HUES64 (cell line): Measurements from ENCODE around the gene SVIL.
"Not testable (repeated sequence)": the region's sequence is repeated elsewhere in the genome, so short reads cannot be mapped to it uniquely, and the experiment has no call there.

Source experiments
- H3K27ac ChIP-seq: 2 replicates; pipeline ENCODE4 v1.7.0; 2013; ENCODE audit warnings: low read depth, low read length, inconsistent platforms
- H3K27me3 ChIP-seq: 2 replicates; pipeline ENCODE4 v1.6.1; 2013; ENCODE audit warnings: mild to moderate bottlenecking, low read length; ENCODE audit not compliant: insufficient read depth
- H3K36me3 ChIP-seq: 2 replicates; pipeline ENCODE4 v1.6.1; 2013; ENCODE audit warnings: mild to moderate bottlenecking, low read length; ENCODE audit not compliant: insufficient read depth
- H3K4me1 ChIP-seq: 2 replicates; pipeline ENCODE4 v1.6.1; 2013; ENCODE audit warnings: mild to moderate bottlenecking, low read length, moderate library complexity; ENCODE audit not compliant: insufficient read depth
- H3K4me3 ChIP-seq: 2 replicates; pipeline ENCODE4 v1.5.1; 2013; ENCODE audit warnings: mild to moderate bottlenecking, low read length, moderate library complexity
- H3K9ac ChIP-seq: 2 replicates; pipeline ENCODE4 v1.6.1; 2013; ENCODE audit warnings: mild to moderate bottlenecking, low read depth, low read length
- H3K9me3 ChIP-seq: 2 replicates; pipeline ENCODE4 v1.6.1; 2013; ENCODE audit warnings: low read depth, low read length; ENCODE audit not compliant: insufficient read depth
- WGBS: fragments of 150-250, 120-280 bp; methylation state at CpG from one replicate; pipeline ENCODE4 v1.1.7; 2013; ENCODE audit warnings: missing lambda C conversion rate; 5-methylcytosine and 5-hydroxymethylcytosine counted together

SVIL gene

DNA sequence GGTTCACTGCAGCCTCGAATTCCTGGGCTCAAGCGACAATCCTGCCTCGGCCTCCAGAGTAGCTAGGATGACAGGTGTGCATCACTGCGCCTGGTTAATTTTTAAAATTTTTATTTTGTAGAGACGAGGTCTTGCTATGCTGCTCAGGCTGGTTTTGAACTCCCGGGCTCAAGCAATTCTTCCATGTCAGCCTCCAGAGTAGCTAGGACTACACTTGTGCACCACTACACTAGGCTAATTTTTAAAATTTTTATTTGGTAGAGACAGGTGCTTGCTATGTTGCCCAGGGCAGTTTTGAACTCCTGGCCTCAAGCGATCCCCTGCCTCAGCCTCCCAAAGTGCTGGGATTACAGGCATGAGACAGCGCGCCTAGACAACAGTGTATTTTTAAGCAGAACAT is 120.5 kb downstream of the SVIL start:
- Histone ChIP-seq H3K36me3 (peaks cover 13% of the 10 kb centered on the region; the same call in 1 of the 2 replicates), H3K9ac (no peak overlapping the region), H3K27ac (no peak overlapping the region), H3K9me3 (no peaks in the 10 kb centered on the region), H3K4me3 (no peak overlapping the region), H3K27me3 (no peaks in the 10 kb centered on the region), H3K4me1 (no peaks in the 10 kb centered on the region)
- 91% methylated on average over 9 of the region's 9 CpGs for WGBS

GRCh38 chr10:29512425-29512974 is 122.3 kb downstream of the SVIL start:
- H3K36me3 ChIP-seq, result peaks cover 7% of the 10 kb centered on the region; the same call in 1 of the 2 replicates
- no peaks in the 10 kb centered on the region for H3K9me3 ChIP-seq
- no peaks in the 10 kb centered on the region for H3K4me1 ChIP-seq
- no peak overlapping the region for H3K9ac ChIP-seq
- 94% methylated on average over 10 of the region's 10 CpGs for WGBS
- H3K27ac ChIP-seq, result no peak overlapping the region
- no peaks in the 10 kb centered on the region for H3K27me3 ChIP-seq
- H3K4me3 ChIP-seq, result no peak overlapping the region

DNA sequence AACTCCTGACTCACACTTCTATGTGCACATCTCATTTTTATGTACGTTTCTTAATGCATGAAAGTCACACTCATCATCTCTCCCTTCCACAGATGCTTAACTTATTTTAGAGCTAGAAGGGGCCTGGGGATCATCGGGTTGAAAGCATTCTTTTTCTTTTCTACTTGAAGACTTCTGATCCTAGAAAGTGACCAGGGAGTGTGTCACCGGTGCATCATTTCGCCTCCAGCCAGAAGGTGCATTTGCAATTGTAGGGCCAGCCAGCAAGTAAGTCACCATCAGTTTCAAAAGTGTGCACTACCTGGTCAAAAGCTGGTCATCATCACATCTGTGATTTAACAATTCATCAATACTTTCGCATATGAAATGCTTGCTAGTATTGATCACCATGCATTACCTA is 123.0 kb downstream of the SVIL start:
- not testable (repeated sequence) for H3K36me3 ChIP-seq, H3K4me1 ChIP-seq, H3K9me3 ChIP-seq, H3K4me3 ChIP-seq, H3K9ac ChIP-seq, H3K27ac ChIP-seq, H3K27me3 ChIP-seq
- 93% methylated on average over 5 of the region's 5 CpGs for WGBS

- H3K4me1 ChIP-seq, H3K36me3 ChIP-seq, H3K4me3 ChIP-seq, H3K9me3 ChIP-seq, H3K9ac ChIP-seq, H3K27ac ChIP-seq, H3K27me3 ChIP-seq: not testable (repeated sequence)
- whole genome bisulfite sequencing, result 97% methylated on average over 10 of the region's 24 CpGs
These were observed 124.2 kb downstream of the SVIL start for GRCh38 chr10:29510483-29511157.

GRCh38 chr10:29508554-29509244 is 126.1 kb downstream of the SVIL start:
- Histone ChIP-seq H3K9me3 (no peaks in the 10 kb centered on the region), H3K36me3 (peaks cover 7% of the 10 kb centered on the region; the same call in 1 of the 2 replicates), H3K27me3 (no peaks in the 10 kb centered on the region), H3K4me1 (no peaks in the 10 kb centered on the region), H3K27ac (no peak overlapping the region), H3K9ac (no peak overlapping the region), H3K4me3 (no peak overlapping the region)
- WGBS, result 93% methylated on average over 13 of the region's 13 CpGs

- WGBS, result 80% methylated on average over 2 of the region's 4 CpGs
- not testable (repeated sequence) for H3K4me1 ChIP-seq, H3K36me3 ChIP-seq, H3K9me3 ChIP-seq, H3K27me3 ChIP-seq, H3K4me3 ChIP-seq, H3K9ac ChIP-seq, H3K27ac ChIP-seq
These were observed 127.0 kb downstream of the SVIL start for GRCh38 chr10:29507750-29508149.

DNA sequence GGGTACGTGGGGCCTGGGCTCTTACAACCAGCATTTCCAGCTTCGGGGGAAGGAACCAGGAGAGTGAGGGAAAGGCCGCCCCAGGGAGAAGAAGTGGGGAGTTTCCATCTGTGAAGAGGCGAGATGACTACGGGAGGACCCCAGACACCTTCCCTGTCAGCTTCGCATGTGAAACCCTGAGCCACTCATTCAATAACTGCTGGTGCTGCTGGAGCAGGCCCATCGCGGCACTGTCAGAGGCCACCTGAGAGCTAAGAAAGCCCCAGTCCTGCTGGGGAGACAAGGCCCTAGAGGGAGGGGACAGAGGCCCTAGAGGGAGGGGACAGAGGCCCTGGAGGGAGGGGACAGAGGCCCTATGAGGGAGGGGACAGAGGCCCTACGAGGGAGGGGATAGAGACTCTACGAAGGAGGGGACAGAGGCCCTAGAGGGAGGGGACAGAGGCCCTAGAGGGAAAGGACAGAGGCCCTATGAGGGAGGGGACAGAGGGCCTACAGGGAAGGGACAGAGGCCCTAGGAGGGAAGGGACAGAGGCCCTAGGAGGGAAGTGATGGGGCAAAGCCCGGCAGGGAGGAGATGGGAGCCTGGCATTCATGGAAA is 128.3 kb downstream of the SVIL start:
- H3K9me3 ChIP-seq, H3K4me3 ChIP-seq, H3K36me3 ChIP-seq, H3K9ac ChIP-seq, H3K27ac ChIP-seq, H3K27me3 ChIP-seq, H3K4me1 ChIP-seq: not testable (repeated sequence)
- WGBS, result 82% methylated on average over 7 of the region's 11 CpGs

GRCh38 chr10:29502351-29502750 is 132.4 kb downstream of the SVIL start:
- no peak overlapping the region for H3K9ac ChIP-seq
- H3K4me3 ChIP-seq, result no peak overlapping the region
- H3K4me1 ChIP-seq, result no peaks in the 10 kb centered on the region
- no peaks in the 10 kb centered on the region for H3K9me3 ChIP-seq
- H3K36me3 ChIP-seq, result peaks cover 2% of the 10 kb centered on the region; the same call in 1 of the 2 replicates
- H3K27me3 ChIP-seq, result no peaks in the 10 kb centered on the region
- no peak overlapping the region for H3K27ac ChIP-seq
- 76% methylated on average over 1 of the region's 1 CpG for WGBS

DNA sequence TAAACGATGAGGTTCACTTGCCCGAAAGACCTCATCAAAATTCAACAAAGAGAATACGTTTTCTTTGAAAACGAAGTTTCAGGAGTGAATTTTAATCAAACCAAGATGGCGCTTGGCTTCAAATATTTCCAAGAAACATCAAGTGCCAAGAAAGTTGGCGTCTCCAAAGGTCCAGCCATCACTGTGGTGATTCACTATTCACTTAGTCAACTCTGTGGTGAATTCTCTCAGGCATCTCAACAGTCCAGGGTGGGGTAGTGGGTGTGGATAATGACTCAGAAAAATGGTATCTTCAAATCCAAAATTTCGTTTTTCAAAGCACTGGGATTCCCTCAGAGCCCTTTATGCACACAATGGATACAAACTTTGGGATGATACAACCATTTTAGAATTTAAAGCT is 133.1 kb downstream of the SVIL start:
- Histone ChIP-seq H3K4me3 (no peak overlapping the region), H3K27me3 (no peaks in the 10 kb centered on the region), H3K27ac (no peak overlapping the region), H3K4me1 (no peaks in the 10 kb centered on the region), H3K9me3 (no peaks in the 10 kb centered on the region), H3K36me3 (peaks cover 2% of the 10 kb centered on the region; the same call in 1 of the 2 replicates), H3K9ac (no peak overlapping the region)
- 93% methylated on average over 7 of the region's 7 CpGs for WGBS

- H3K36me3 ChIP-seq, result peaks cover 2% of the 10 kb centered on the region; the same call in 1 of the 2 replicates
- 93% methylated on average over 13 of the region's 13 CpGs for WGBS
- no peaks in the 10 kb centered on the region for H3K9me3 ChIP-seq
These were observed 134.7 kb downstream of the SVIL start for GRCh38 chr10:29499993-29500537.

More at GRCh38 chr10:29499993-29500537, 134.7 kb downstream of the SVIL start:
- H3K27me3 ChIP-seq, result no peaks in the 10 kb centered on the region
- H3K27ac ChIP-seq, result no peak overlapping the region
- H3K9ac ChIP-seq, result no peak overlapping the region
- 0 out of 2 replicates have a peak, but pooled peaks cover 2% of the 10 kb centered on the region for H3K4me1 ChIP-seq
- no peak overlapping the region for H3K4me3 ChIP-seq
